Subcutaneous adipose tissue (tissue), 4 donors: ENCODE data around the gene TAX1BP3. TPM values are rescaled to one million over a fixed set of nuclear protein-coding genes. Genes with fewer than 3 reads are reported as not detected.

Source experiments
- CTCF ChIP-seq: fragments of 450-650 bp; IDR thresholded peaks from one replicate; pipeline ENCODE4 v1.5.1; 2016; ENCODE audit warnings: low read depth, mild to moderate bottlenecking, control low read depth, antibody characterized with exemption, moderate library complexity
- total RNA-seq, 4 donors: library from RNA; depleted of rRNA; stranded (reverse); fragments of >200 nt; gene quantifications; one replicate each; pipeline ENCODE4 v1.1.0, GENCODE V29; 2016

Gene TAX1BP3
- total RNA-seq, 4 donors from 2014 or later = 62.2 to 90.1 (median 76.9) TPM

GRCh38 chr17:3682033-3682432 lies 13.7 kb upstream of the TAX1BP3 start:
- no peak for TF ChIP-seq CTCF

DNA sequence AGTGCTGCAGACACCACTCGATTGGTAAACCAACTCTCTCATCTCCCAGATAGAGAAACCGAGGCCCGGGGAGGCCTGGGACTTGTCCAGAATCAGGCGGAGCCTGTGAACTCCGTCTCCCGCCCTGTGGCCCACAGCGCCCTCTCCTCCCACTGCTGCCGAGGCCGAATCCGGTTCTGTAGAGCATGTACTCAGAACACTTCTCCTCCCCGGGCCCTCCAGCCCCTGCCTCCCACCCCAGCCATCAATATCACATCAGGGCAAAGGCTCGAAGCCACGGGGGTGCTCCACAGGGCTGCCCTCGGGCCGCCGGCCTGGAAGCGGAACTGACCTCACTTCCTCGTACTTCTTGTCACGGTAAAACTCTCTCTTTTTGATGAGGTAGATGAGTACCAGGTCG lies 13.2 kb upstream of the TAX1BP3 start:
- TF ChIP-seq CTCF = no peak

GRCh38 chr17:3681057-3681456 lies 12.7 kb upstream of the TAX1BP3 start:
- TF ChIP-seq CTCF = no peak

DNA sequence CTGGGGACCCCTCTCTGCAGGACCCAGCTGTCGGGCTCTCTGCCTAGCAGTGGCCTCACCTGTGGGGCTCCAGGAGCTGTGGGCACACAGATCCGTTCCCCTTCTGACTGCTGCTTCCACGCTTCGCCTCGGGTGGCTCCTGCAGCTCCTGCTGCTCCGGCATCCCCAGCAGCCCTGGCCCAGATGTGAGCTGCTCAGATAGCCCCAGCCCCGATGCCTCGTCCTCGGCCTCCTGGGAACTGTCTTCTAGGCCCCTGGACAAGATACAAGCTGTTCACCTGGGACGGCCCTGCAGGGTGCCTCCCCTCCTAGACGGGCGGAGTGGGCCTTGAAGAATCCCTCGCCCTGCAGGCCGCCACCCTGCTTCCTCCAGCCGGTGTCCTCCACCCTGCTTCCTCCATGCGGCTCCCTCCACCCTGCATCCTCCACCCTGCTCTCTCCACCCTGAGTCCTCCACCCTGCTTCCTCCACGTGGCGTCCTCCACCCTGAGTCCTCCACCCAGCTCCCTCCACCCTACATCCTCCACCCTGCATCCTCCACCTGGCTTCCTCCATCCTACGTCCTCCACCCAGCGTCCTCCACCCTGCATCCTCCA lies 11.3 kb upstream of the TAX1BP3 start:
- TF ChIP-seq CTCF = no peak

GRCh38 chr17:3678821-3679530 lies 10.6 kb upstream of the TAX1BP3 start:
- TF ChIP-seq CTCF = no peak

GRCh38 chr17:3678095-3678820 lies 9.9 kb upstream of the TAX1BP3 start:
- TF ChIP-seq CTCF = no peak

DNA sequence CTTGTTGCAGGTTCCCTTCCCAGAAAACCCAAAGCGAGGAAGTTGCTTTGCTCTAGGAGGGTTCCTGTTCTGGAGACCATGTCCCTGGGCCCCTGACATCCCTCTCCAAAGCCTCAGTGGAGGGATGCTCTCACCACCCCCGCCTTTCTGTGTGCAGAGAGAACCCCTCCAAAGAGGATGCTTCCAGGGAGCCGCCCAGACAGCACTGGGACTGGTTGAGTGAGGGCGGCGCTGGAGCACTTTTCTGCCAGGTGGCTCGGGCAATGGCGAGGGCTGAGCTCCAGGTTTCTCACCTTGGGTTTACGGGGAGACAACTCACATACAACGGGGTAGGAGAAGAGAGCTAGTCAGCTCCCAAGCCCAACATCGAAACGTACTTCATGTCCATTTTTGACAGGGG lies 7.5 kb upstream of the TAX1BP3 start:
- TF ChIP-seq CTCF = no peak
